H1 (cell line): ENCODE data around the gene ADAMTS20. TPM values are rescaled to one million over a fixed set of nuclear protein-coding genes. Genes with fewer than 3 reads are reported as not detected.

ENCODE experiments used
- CTCF ChIA-PET: fragments of 300-600 bp; sonication (Branson Sonifier 250); formaldehyde crosslinking; loops from one replicate; lab custom pipeline; 2021; ENCODE audit not compliant: partially characterized antibody; lab: Charles Lee
- POLR2A ChIA-PET: fragments of 300-600 bp; sonication (Branson Sonifier 250); formaldehyde crosslinking; loops from one replicate; lab custom pipeline; 2021; ENCODE audit warnings: inconsistent platforms; ENCODE audit not compliant: partially characterized antibody; lab: Charles Lee
- DNase-seq, 2 experiments: peaks; one replicate each; pipeline versions ENCODE4 v3.0.0 to v3.0.0-alpha.2; 2010 to 2022; ENCODE audit warnings: low spot score in 2 of 2, low read depth in 1 of 2, mixed read lengths in 1 of 2
- FAIRE-seq: peaks from 2 replicates; lab custom pipeline; 2011; peaks lifted over from hg19 to GRCh38; lab: Jason Lieb, UNC
- H2AFZ ChIP-seq: 2 replicates; pipeline ENCODE4 v1.8.1; 2012; ENCODE audit warnings: low read length, inconsistent platforms
- H2AK5ac ChIP-seq: 2 replicates; pipeline ENCODE4 v1.6.1; 2013; ENCODE audit warnings: low read depth, low read length
- H2BK120ac ChIP-seq: replicated peaks from 2 replicates; pipeline ENCODE3; 2013; ENCODE audit warnings: low read depth, low read length, inconsistent platforms
- H2BK12ac ChIP-seq: 2 replicates; pipeline ENCODE4 v1.6.1; 2013; ENCODE audit warnings: low read depth, low read length
- H2BK15ac ChIP-seq: 2 replicates; pipeline ENCODE4 v1.6.1; 2013; ENCODE audit warnings: low read length
- H2BK20ac ChIP-seq: 2 replicates; pipeline ENCODE4 v1.6.1; 2013; ENCODE audit warnings: low read length
- H2BK5ac ChIP-seq: 2 replicates; pipeline ENCODE4 v1.6.1; 2013; ENCODE audit warnings: low read depth, low read length
- H3K14ac ChIP-seq: 2 replicates; pipeline ENCODE4 v1.6.1; 2013; ENCODE audit warnings: inconsistent platforms; ENCODE audit not compliant: insufficient read length
- H3K18ac ChIP-seq: 2 replicates; pipeline ENCODE4 v1.6.1; 2013; ENCODE audit warnings: low read length; ENCODE audit errors: extremely low read depth
- H3K23ac ChIP-seq: 2 replicates; pipeline ENCODE4 v1.6.1; 2013; ENCODE audit warnings: inconsistent platforms; ENCODE audit not compliant: insufficient read length
- H3K23me2 ChIP-seq: 2 replicates; pipeline ENCODE4 v1.6.1; 2013; ENCODE audit warnings: low read depth, low read length
- H3K27ac ChIP-seq: 2 replicates; pipeline ENCODE4 v1.6.1; 2011; ENCODE audit warnings: low read depth, low read length, inconsistent platforms
- H3K27me3 ChIP-seq, 4 experiments: replicated peaks in 1 of 4; 1 replicate in 1 of 4; 2 replicates in 3 of 4; pipeline versions ENCODE4 v1.6.1 to v1.8.1; 2011 to 2013; ENCODE audit warnings: low read length in 3 of 4, mild to moderate bottlenecking in 3 of 4, inconsistent platforms in 2 of 4, mixed read lengths in 2 of 4, moderate library complexity in 1 of 4; ENCODE audit not compliant: control insufficient read depth in 3 of 4, insufficient read depth in 3 of 4; ENCODE audit errors: extremely low read depth in 1 of 4
- H3K36me3 ChIP-seq, 4 experiments: 2 replicates each; pipeline versions ENCODE4 v1.6.1 to v1.8.1; 2011 to 2013; ENCODE audit warnings: mild to moderate bottlenecking in 4 of 4, low read length in 3 of 4, moderate library complexity in 2 of 4, control low read depth in 1 of 4, inconsistent platforms in 1 of 4; ENCODE audit not compliant: insufficient read depth in 4 of 4, control insufficient read depth in 2 of 4
- H3K4ac ChIP-seq: replicated peaks from 2 replicates; pipeline ENCODE3; 2013; ENCODE audit warnings: low read length, low read depth, mixed read lengths, inconsistent platforms; ENCODE audit not compliant: insufficient read length
- H3K4me1 ChIP-seq, 4 experiments: replicated peaks in 1 of 4; 1 replicate in 1 of 4; 2 replicates in 3 of 4; pipeline versions ENCODE4 v1.6.1 to v1.8.1; 2011 to 2013; ENCODE audit warnings: low read length in 3 of 4, inconsistent platforms in 2 of 4, mixed read lengths in 1 of 4; ENCODE audit not compliant: insufficient read depth in 4 of 4, control insufficient read depth in 3 of 4
- H3K4me2 ChIP-seq, 2 experiments: 2 replicates each; pipeline versions ENCODE4 v1.6.1 to v1.8.1; 2011 to 2013; ENCODE audit warnings: low read depth in 2 of 2, low read length in 2 of 2, control low read depth in 1 of 2, inconsistent platforms in 1 of 2, mild to moderate bottlenecking in 1 of 2; ENCODE audit not compliant: insufficient read depth in 1 of 2
- H3K4me3 ChIP-seq, 4 experiments: fragments of 200-600, 300-600 bp in 1 of 4; sonication (generic), shearing (Covaris generic), sonication (Bioruptor Twin) in 1 of 4; 2 replicates each; pipeline versions ENCODE4 v1.5.1 to v1.8.1; 2011 to 2016; ENCODE audit warnings: low read length in 4 of 4, low read depth in 3 of 4, control low read depth in 2 of 4, inconsistent platforms in 2 of 4, mild to moderate bottlenecking in 2 of 4, mixed read lengths in 1 of 4, moderate library complexity in 1 of 4; ENCODE audit not compliant: insufficient read depth in 2 of 4; ENCODE audit errors: extremely low read depth in 1 of 4
- H3K56ac ChIP-seq: replicated peaks from 2 replicates; pipeline ENCODE3; 2013; ENCODE audit warnings: low read depth, mild to moderate bottlenecking, mixed read lengths, low read length, inconsistent platforms; ENCODE audit not compliant: insufficient read length
- H3K79me1 ChIP-seq: 2 replicates; pipeline ENCODE4 v1.6.1; 2013; ENCODE audit warnings: low read depth, low read length, control low read depth
- H3K79me2 ChIP-seq, 2 experiments: 2 replicates each; pipeline versions ENCODE4 v1.6.1 to v1.8.1; 2012 to 2013; ENCODE audit warnings: low read length in 2 of 2, mild to moderate bottlenecking in 2 of 2, inconsistent platforms in 1 of 2; ENCODE audit not compliant: insufficient read depth in 2 of 2, control insufficient read depth in 1 of 2
- H3K9ac ChIP-seq, 4 experiments: replicated peaks in 1 of 4; 1 replicate in 1 of 4; 2 replicates in 3 of 4; pipeline versions ENCODE4 v1.6.1 to v1.8.1; 2011 to 2013; ENCODE audit warnings: low read depth in 3 of 4, low read length in 3 of 4, control low read depth in 2 of 4, mild to moderate bottlenecking in 2 of 4, moderate library complexity in 2 of 4, inconsistent platforms in 1 of 4; ENCODE audit errors: extremely low read depth in 1 of 4
- H3K9me3 ChIP-seq, 2 experiments: 2 replicates each; pipeline versions ENCODE4 v1.6.1 to v1.8.1; 2012 to 2013; ENCODE audit warnings: mild to moderate bottlenecking in 2 of 2, moderate library complexity in 2 of 2, control low read depth in 1 of 2, inconsistent platforms in 1 of 2, low read depth in 1 of 2, low read length in 1 of 2, mixed read lengths in 1 of 2; ENCODE audit not compliant: insufficient read depth in 2 of 2
- H4K20me1 ChIP-seq, 2 experiments: replicated peaks in 1 of 2; 2 replicates each; pipeline versions ENCODE3 to v1.8.1; 2011 to 2013; ENCODE audit warnings: inconsistent platforms in 2 of 2, low read length in 2 of 2, mild to moderate bottlenecking in 1 of 2; ENCODE audit not compliant: insufficient read depth in 2 of 2, control insufficient read depth in 1 of 2
- H4K5ac ChIP-seq: 2 replicates; pipeline ENCODE4 v1.6.1; 2013; ENCODE audit warnings: low read length, low read depth, mixed read lengths, inconsistent platforms; ENCODE audit not compliant: insufficient read length
- H4K8ac ChIP-seq: 2 replicates; pipeline ENCODE4 v1.8.0; 2013; ENCODE audit warnings: mild to moderate bottlenecking, moderate library complexity, low read length, inconsistent platforms; ENCODE audit not compliant: insufficient read depth; ENCODE audit errors: extremely low read depth
- H4K91ac ChIP-seq: replicated peaks from 2 replicates; pipeline ENCODE3; 2013; ENCODE audit warnings: low read length, mixed read lengths, inconsistent platforms; ENCODE audit not compliant: insufficient read length
- HDAC2 ChIP-seq, 2 experiments: fragments of 300-600 bp in 1 of 2; sonication (generic) in 1 of 2; IDR thresholded peaks; 2 replicates each; pipeline ENCODE4 v1.6.1; 2011 to 2012; ENCODE audit warnings: low read depth in 2 of 2, low read length in 2 of 2, mild to moderate bottlenecking in 2 of 2, moderate library complexity in 2 of 2, borderline replicate concordance in 1 of 2, inconsistent platforms in 1 of 2
- NANOG ChIP-seq: IDR thresholded peaks from 2 replicates; pipeline ENCODE4 v1.6.1; 2011; ENCODE audit warnings: low read length, low read depth, mild to moderate bottlenecking, inconsistent platforms; ENCODE audit not compliant: insufficient read depth, poor library complexity, severe bottlenecking
- NRF1 ChIP-seq: IDR thresholded peaks from 2 replicates; pipeline ENCODE4 v1.6.1; 2011; ENCODE audit warnings: mild to moderate bottlenecking, low read depth, low read length, improper control_type of control experiment
- SP1 ChIP-seq: IDR thresholded peaks from 2 replicates; pipeline ENCODE4 v1.6.1; 2011; ENCODE audit warnings: low read depth, low read length
- TBP ChIP-seq: IDR thresholded peaks from 2 replicates; pipeline ENCODE4 v1.6.1; 2011; ENCODE audit warnings: low read depth, low read length, improper control_type of control experiment
- TCF12 ChIP-seq: IDR thresholded peaks from 2 replicates; pipeline ENCODE4 v1.6.1; 2011; ENCODE audit warnings: low read depth, mild to moderate bottlenecking, low read length
- WGBS, 2 experiments: shearing (Covaris generic) in 1 of 2; methylation state at CpG; one replicate each; pipeline versions ENCODE4 v1.1.6 to v1.1.7; 2013 to 2015; ENCODE audit warnings: low lambda C conversion rate in 2 of 2, mixed read lengths in 2 of 2, inconsistent platforms in 1 of 2, low coverage in 1 of 2, missing lambda C conversion rate in 1 of 2; ENCODE audit not compliant: insufficient replicate concordance in 2 of 2, insufficient coverage in 1 of 2, insufficient read length in 1 of 2; ENCODE audit errors: extremely low coverage in 1 of 2, missing lambda C conversion rate in 1 of 2; 5-methylcytosine and 5-hydroxymethylcytosine counted together
- polyA plus RNA-seq, 7 experiments: library from polyadenylated mRNA; depleted of rRNA in 3 of 7; stranded (reverse) in 5 of 7; unstranded in 2 of 7; fragments of >200 nt in 5 of 7; fragments of 200-250 nt in 2 of 7; gene quantifications; 1 replicate in 5 of 7; 2 replicates in 1 of 7; 4 replicates in 1 of 7; pipeline versions ENCODE4 v1.2.1 to v1.2.3, GENCODE V29; 2011 to 2013; ENCODE audit warnings: missing spikeins in 2 of 7, mixed read lengths in 2 of 7
- total RNA-seq: library from RNA; stranded (reverse); fragmentation: NEBNext Ultra II Directional; extraction: Animal tissue kit (Norgen Biotek cat#: 25700); gene quantifications from 2 replicates; pipeline ENCODE4 v1.2.1, GENCODE V29; 2021

The ADAMTS20 gene
- total and polyA plus RNA-seq, 2 of the 8 experiments (the other 6 are each of a cell fraction or from before 2014, with no cell fraction given) = 2.9 to 5.1 TPM

DNA sequence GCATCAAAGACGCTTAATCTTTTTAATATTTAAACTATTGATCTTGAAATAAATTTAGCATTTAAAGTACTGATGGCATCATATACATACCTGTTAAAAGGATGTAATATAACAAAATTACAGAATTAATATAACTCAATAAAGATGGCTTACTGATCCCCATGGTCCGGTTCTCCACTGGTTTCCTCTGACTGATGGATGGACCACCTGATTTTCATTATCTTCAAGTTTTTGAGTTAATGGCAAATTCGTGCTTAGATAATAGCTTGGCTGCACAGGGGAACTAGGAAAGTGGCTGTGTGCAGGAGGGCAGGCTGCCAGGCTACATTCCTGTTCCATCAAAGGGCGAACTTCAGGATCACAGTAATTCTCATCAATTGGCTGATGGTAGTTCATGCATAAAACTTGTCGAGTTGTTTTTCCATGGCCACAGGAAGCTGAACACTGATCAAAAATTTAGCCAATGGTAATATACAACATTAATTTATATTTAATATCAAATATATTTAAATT, 123.9 kb downstream of the ADAMTS20 start:
- Histone ChIP-seq H3K79me2 (no peaks in the 10 kb centered on the region), H2BK120ac (no peak overlapping the region), H2BK12ac (no peak overlapping the region), H4K91ac (no peak overlapping the region), H2BK20ac (no peak overlapping the region), H4K5ac (no peak overlapping the region), H3K4ac (no peak overlapping the region), H3K14ac (no peak overlapping the region), H3K79me1 (no peaks in the 10 kb centered on the region), H2AK5ac (no peak overlapping the region), H2BK15ac (no peak overlapping the region), H2BK5ac (no peak overlapping the region), H3K9me3 (no peaks in the 10 kb centered on the region), H3K4me1 (no peaks in the 10 kb centered on the region), H3K9ac (no peak overlapping the region), H4K20me1 (no peaks in the 10 kb centered on the region), H3K23me2 (no peaks in the 10 kb centered on the region), H3K27me3 (no peaks in the 10 kb centered on the region), H3K4me2 (no peak overlapping the region), H3K36me3 (peaks cover 0 to 3% (median 1%) of the 10 kb centered on the region in 4 experiments; a peak in 3 of 8 replicates), H2AFZ (no peak overlapping the region), H3K4me3 (no peak overlapping the region), H3K27ac (no peak overlapping the region), H4K8ac (no peak overlapping the region), H3K56ac (no peak overlapping the region), H3K23ac (no peak overlapping the region), H3K18ac (no peak overlapping the region)
- CTCF ChIA-PET = interaction anchor here (0.6 to 5.7 kb wide), 3 partner anchors 15 to 39 kb away, joined by 3 to 31 read pairs (median 5); no protein-coding TSS in a partner anchor
- TF ChIP-seq HDAC2 (IDR thresholded peaks at IDR 0.05; ENCODE audit: borderline replicate concordance in 1 of 2, low read depth in 2 of 2, low read length in 2 of 2) (no peak), SP1 (no peak), TBP (no peak), TCF12 (no peak), NRF1 (no peak), NANOG (no peak)
- POLR2A ChIA-PET = no interaction called here
- FAIRE-seq = no peak
- 82% methylated on average over 5 of the region's 5 CpGs; no CpG with 5 or more reads in 1 of the 2 experiments for WGBS, 2 experiments
- no peak for DNase-seq
